HepG2 (cell line): ENCODE measurements around the gene ARSB. TPM values are rescaled to one million over a fixed set of nuclear protein-coding genes. Genes with fewer than 3 reads are reported as not detected.

Experiments used
- ATAC-seq: fragments of 200-7000 bp; cut with Tn5 transposase; 3 replicates; pipeline ENCODE4 v1.9.1; 2020; ENCODE audit warnings: mild to moderate bottlenecking, moderate library complexity
- BruUV-seq: library from RNA; stranded (reverse); fragments of 400-500 nt; replicated peaks from 2 replicates; lab custom pipeline; 2021; lab: Mats Ljungman, UMichigan
- CTCF ChIA-PET: fragments of 300-600 bp; formaldehyde crosslinking; extraction: SDS; loops from one replicate; lab custom pipeline; 2021; ENCODE audit warnings: low total read pairs, inconsistent platforms, low intra/inter-chr PET ratio; lab: Yijun Ruan, JAX
- POLR2A ChIA-PET: fragments of 350-600 bp; sonication (Branson Sonifier 250); formaldehyde crosslinking; loops from one replicate; lab custom pipeline; 2020; ENCODE audit warnings: antibody characterized with exemption, inconsistent platforms; lab: Yijun Ruan, JAX
- DNase-seq: peaks from one replicate; pipeline ENCODE4 v3.0.0-alpha.2; 2015; ENCODE audit warnings: low spot score
- FAIRE-seq: peaks from 3 replicates; lab custom pipeline; 2011; peaks lifted over from hg19 to GRCh38; lab: Jason Lieb, UNC
- H2AFZ ChIP-seq: one replicate; pipeline ENCODE4 v1.6.1; 2011; ENCODE audit warnings: low read length, inconsistent platforms
- H3K27ac ChIP-seq: fragments of 300-600 bp; 3 replicates; pipeline ENCODE4 v1.8.0; 2011; ENCODE audit warnings: mixed run types, mild to moderate bottlenecking, mixed read lengths, low read length, inconsistent platforms; ENCODE audit not compliant: insufficient read depth; ENCODE audit errors: extremely low read length
- H3K27me3 ChIP-seq, 2 experiments: fragments of 200-600 bp in 1 of 2; 2 replicates in 1 of 2; 3 replicates in 1 of 2; pipeline versions ENCODE4 v1.6.0 to v1.8.0; 2011; ENCODE audit warnings: low read length in 2 of 2, mild to moderate bottlenecking in 2 of 2, moderate library complexity in 2 of 2, inconsistent platforms in 1 of 2; ENCODE audit not compliant: insufficient read depth in 2 of 2, control insufficient read depth in 1 of 2
- H3K36me3 ChIP-seq, 2 experiments: fragments of 200-600 bp in 1 of 2; replicated peaks in 1 of 2; 2 replicates in 1 of 2; 3 replicates in 1 of 2; pipeline versions ENCODE4 v1.5.1 to v1.8.0; 2011; ENCODE audit warnings: low read length in 2 of 2, inconsistent platforms in 1 of 2; ENCODE audit not compliant: insufficient read depth in 2 of 2, control insufficient read depth in 1 of 2
- H3K4me1 ChIP-seq: 2 replicates; pipeline ENCODE4 v1.5.1; 2012; ENCODE audit warnings: low read length, inconsistent platforms; ENCODE audit not compliant: insufficient read depth
- H3K4me2 ChIP-seq: 2 replicates; pipeline ENCODE4 v1.6.0; 2011; ENCODE audit warnings: low read depth, low read length, inconsistent platforms
- H3K4me3 ChIP-seq, 3 experiments: fragments of 200-600 bp in 1 of 3; sonication (generic), shearing (Covaris generic) in 1 of 3; replicated peaks in 1 of 3; 2 replicates each; pipeline ENCODE4 v1.5.1; 2011 to 2016; ENCODE audit warnings: low read length in 3 of 3, inconsistent platforms in 2 of 3, low read depth in 2 of 3, mild to moderate bottlenecking in 2 of 3, control low read depth in 1 of 3, mixed read lengths in 1 of 3; ENCODE audit not compliant: insufficient read depth in 1 of 3
- H3K79me2 ChIP-seq: one replicate; pipeline ENCODE4 v1.6.1; 2011; ENCODE audit warnings: low read length, inconsistent platforms; ENCODE audit not compliant: insufficient read depth
- H3K9ac ChIP-seq: 2 replicates; pipeline ENCODE4 v1.6.0; 2011; ENCODE audit warnings: mild to moderate bottlenecking, low read depth, low read length, inconsistent platforms; ENCODE audit not compliant: insufficient read depth
- H3K9me3 ChIP-seq: 2 replicates; pipeline ENCODE4 v1.5.1; 2012; ENCODE audit warnings: mild to moderate bottlenecking, low read length
- H4K20me1 ChIP-seq: 2 replicates; pipeline ENCODE4 v1.6.0; 2011; ENCODE audit warnings: inconsistent platforms, mild to moderate bottlenecking, low read length, moderate library complexity; ENCODE audit not compliant: insufficient read depth
- ATF4 ChIP-seq, 2 experiments: fragments of 450-650 bp in 1 of 2; sonication (generic) in 1 of 2; formaldehyde crosslinking; IDR thresholded peaks; 2 replicates each; pipeline versions ENCODE4 v1.5.0 to v1.8.0; 2020 to 2022; ENCODE audit warnings: mild to moderate bottlenecking in 1 of 2, missing genetic modification reagents in 1 of 2
- MAFG ChIP-seq: sonication (generic); formaldehyde crosslinking; IDR thresholded peaks from 2 replicates; pipeline ENCODE4 v1.5.1; 2020; ENCODE audit warnings: mild to moderate bottlenecking, missing genetic modification reagents
- ZNF484 ChIP-seq: sonication (generic); formaldehyde crosslinking; IDR thresholded peaks from 2 replicates; pipeline ENCODE4 v1.5.1; 2020; ENCODE audit warnings: mild to moderate bottlenecking, low read depth, missing genetic modification reagents, borderline replicate concordance
- whole genome bisulfite sequencing: methylation state at CpG from one replicate; pipeline ENCODE4 v1.1.6; 2017; ENCODE audit warnings: low lambda C conversion rate; 5-methylcytosine and 5-hydroxymethylcytosine counted together
- in situ Hi-C: cut with HindIII; loops from 2 replicates; pipeline ENCODE4 v1.10.0; 2017; ENCODE audit warnings: low pct_unique_long_range_greater_than_20kb; ENCODE audit not compliant: extremely low pct_ligation_motif_present
- intact Hi-C: fragments of 100-400 bp; cut with micrococcal nuclease; formaldehyde crosslinking; loops from one replicate; pipeline ENCODE4 v1.10.0; 2022; ENCODE audit not compliant: unreplicated experiment
- polyA plus RNA-seq, 8 experiments: library from polyadenylated mRNA; depleted of rRNA in 3 of 8; stranded (reverse) in 7 of 8; unstranded in 1 of 8; fragments of >200 nt; fragmentation: Illumina TruSeq in 4 of 8; extraction: Trizol in 4 of 8; gene quantifications; 2 replicates each; pipeline versions ENCODE4 v1.2.1 to v1.2.3, GENCODE V29; 2011 to 2016; ENCODE audit warnings: low read depth in 4 of 8, missing spikeins in 1 of 8, mixed read lengths in 1 of 8; ENCODE audit not compliant: insufficient read depth in 1 of 8
- total RNA-seq, 5 experiments: library from RNA; depleted of rRNA; stranded (reverse); fragments of >200 nt; fragmentation: Illumina TruSeq; extraction: Trizol; gene quantifications; 2 replicates each; pipeline ENCODE4 v1.2.3, GENCODE V29; 2016; ENCODE audit warnings: low read depth in 1 of 5
- TF ChIP-seq, protein P1 (sequence below): IDR thresholded peaks from 2 replicates; pipeline ENCODE4 v1.6.1; 2012; ENCODE audit warnings: low read depth, low read length, improper control_type of control experiment
- TF ChIP-seq, protein P2 (sequence below): sonication (generic); formaldehyde crosslinking; IDR thresholded peaks from 2 replicates; pipeline ENCODE4 v1.4.0; 2020; ENCODE audit warnings: mild to moderate bottlenecking, missing genetic modification reagents

ARSB gene
- total and polyA plus RNA-seq, 2 of the 13 experiments (the other 11 are each of a cell fraction or from before 2014, with no cell fraction given): 52.6 to 66.4 TPM

DNA sequence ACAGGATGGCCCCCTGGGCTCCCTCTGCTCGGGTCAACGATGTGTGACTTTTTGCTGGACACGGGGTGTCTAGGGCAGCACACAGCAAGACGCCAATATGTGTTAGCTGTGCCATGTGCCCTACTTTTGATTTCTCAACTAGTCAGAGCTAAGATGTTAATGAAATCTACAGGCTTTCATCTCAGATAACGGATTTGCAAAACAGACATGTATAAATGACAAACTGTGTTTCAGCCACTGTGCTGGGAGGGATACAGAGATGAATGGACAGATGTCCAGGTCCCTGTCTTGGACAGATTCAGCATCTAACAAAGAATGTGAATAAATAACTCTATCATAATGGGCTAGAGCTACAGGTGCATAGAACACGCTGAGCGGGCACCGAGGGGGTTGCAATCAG, 176.3 kb downstream of the ARSB start (continued):
- TF ChIP-seq ATF4 (CRISPR knock-in tag; IDR thresholded peaks at IDR 0.05) (no peak), ZNF484 (CRISPR knock-in tag) (no peak), MAFG (no peak)
- TF ChIP-seq, protein P1, sequence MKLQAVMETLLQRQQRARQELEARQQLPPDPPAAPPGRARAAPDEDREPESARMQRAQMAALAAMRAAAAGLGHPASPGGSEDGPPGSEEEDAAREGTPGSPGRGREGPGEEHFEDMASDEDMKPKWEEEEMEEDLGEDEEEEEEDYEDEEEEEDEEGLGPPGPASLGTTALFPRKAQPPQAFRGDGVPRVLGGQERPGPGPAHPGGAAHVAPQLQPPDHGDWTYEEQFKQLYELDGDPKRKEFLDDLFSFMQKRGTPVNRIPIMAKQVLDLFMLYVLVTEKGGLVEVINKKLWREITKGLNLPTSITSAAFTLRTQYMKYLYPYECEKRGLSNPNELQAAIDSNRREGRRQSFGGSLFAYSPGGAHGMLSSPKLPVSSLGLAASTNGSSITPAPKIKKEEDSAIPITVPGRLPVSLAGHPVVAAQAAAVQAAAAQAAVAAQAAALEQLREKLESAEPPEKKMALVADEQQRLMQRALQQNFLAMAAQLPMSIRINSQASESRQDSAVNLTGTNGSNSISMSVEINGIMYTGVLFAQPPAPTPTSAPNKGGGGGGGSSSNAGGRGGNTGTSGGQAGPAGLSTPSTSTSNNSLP: no peak

GRCh38 chr5:78808380-78808779, 176.7 kb downstream of the ARSB start:
- H3K36me3 ChIP-seq: peaks cover 4 to 14% of the 10 kb centered on the region in 2 experiments; a peak in 3 of 5 replicates
- no peak overlapping the region for H3K9ac ChIP-seq
- H3K4me3 ChIP-seq: no peak overlapping the region
- FAIRE-seq (no peak), DNase-seq (no peak), ATAC-seq (no peak)
- no peaks in the 10 kb centered on the region for H3K4me1 ChIP-seq
- CTCF ChIA-PET: no interaction called here
- TF ChIP-seq, protein P2, sequence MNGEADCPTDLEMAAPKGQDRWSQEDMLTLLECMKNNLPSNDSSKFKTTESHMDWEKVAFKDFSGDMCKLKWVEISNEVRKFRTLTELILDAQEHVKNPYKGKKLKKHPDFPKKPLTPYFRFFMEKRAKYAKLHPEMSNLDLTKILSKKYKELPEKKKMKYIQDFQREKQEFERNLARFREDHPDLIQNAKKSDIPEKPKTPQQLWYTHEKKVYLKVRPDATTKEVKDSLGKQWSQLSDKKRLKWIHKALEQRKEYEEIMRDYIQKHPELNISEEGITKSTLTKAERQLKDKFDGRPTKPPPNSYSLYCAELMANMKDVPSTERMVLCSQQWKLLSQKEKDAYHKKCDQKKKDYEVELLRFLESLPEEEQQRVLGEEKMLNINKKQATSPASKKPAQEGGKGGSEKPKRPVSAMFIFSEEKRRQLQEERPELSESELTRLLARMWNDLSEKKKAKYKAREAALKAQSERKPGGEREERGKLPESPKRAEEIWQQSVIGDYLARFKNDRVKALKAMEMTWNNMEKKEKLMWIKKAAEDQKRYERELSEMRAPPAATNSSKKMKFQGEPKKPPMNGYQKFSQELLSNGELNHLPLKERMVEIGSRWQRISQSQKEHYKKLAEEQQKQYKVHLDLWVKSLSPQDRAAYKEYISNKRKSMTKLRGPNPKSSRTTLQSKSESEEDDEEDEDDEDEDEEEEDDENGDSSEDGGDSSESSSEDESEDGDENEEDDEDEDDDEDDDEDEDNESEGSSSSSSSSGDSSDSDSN: no peak
- no TSS peak for BruUV-seq
- WGBS: 96% methylated on average over 4 of the region's 6 CpGs
- H3K79me2 ChIP-seq: no peaks in the 10 kb centered on the region
- H2AFZ ChIP-seq: no peak overlapping the region
- in situ Hi-C loops (no loop called here), intact Hi-C loops (no loop called here)
- no peaks in the 10 kb centered on the region for H3K9me3 ChIP-seq
- POLR2A ChIA-PET: no interaction called here
- H4K20me1 ChIP-seq: no peaks in the 10 kb centered on the region
- H3K4me2 ChIP-seq: no peak overlapping the region
- no peaks in the 10 kb centered on the region for H3K27me3 ChIP-seq
- H3K27ac ChIP-seq: no peak overlapping the region
